Thymus (tissue), 11 donors: ENCODE measurements around the gene ELMO3. TPM values are rescaled to one million over a fixed set of nuclear protein-coding genes. Genes with fewer than 3 reads are reported as not detected.

Source experiments
- DNase-seq, 9 donors: peaks; one replicate each; pipeline ENCODE4 v3.0.0-alpha.2; 2013; ENCODE audit warnings: low spot score in 9 of 9, low read depth in 6 of 9, missing footprints in 1 of 9
- H3K27ac ChIP-seq, 2 donors: one replicate each; pipeline ENCODE4 v1.5.1; 2013; ENCODE audit warnings: control low read depth in 1 of 2, low read depth in 1 of 2, low read length in 1 of 2, mild to moderate bottlenecking in 1 of 2, moderate library complexity in 1 of 2
- H3K27me3 ChIP-seq, 2 donors: one replicate each; pipeline ENCODE4 v1.5.1; 2013; ENCODE audit warnings: low read length in 1 of 2; ENCODE audit not compliant: control insufficient read depth in 2 of 2, insufficient read depth in 1 of 2
- H3K36me3 ChIP-seq, 2 donors: one replicate each; pipeline ENCODE4 v1.5.1; 2013; ENCODE audit warnings: low read length in 1 of 2, mild to moderate bottlenecking in 1 of 2, moderate library complexity in 1 of 2; ENCODE audit not compliant: control insufficient read depth in 2 of 2, insufficient read depth in 2 of 2
- H3K4me1 ChIP-seq, 2 donors: one replicate each; pipeline ENCODE4 v1.5.1; 2013; ENCODE audit warnings: low read length in 2 of 2; ENCODE audit not compliant: control insufficient read depth in 2 of 2, insufficient read depth in 2 of 2
- H3K4me3 ChIP-seq, 2 donors: one replicate each; pipeline ENCODE4 v1.5.1; 2013; ENCODE audit warnings: low read length in 2 of 2, control low read depth in 1 of 2, mild to moderate bottlenecking in 1 of 2
- H3K9me3 ChIP-seq, 2 donors: one replicate each; pipeline ENCODE4 v1.5.1; 2013; ENCODE audit warnings: low read length in 1 of 2, mild to moderate bottlenecking in 1 of 2; ENCODE audit not compliant: control insufficient read depth in 2 of 2, insufficient read depth in 1 of 2
- WGBS: extraction: QIAGEN DNeasy Blood & Tissue Kit; methylation state at CpG from one replicate; pipeline ENCODE4 v1.1.7; 2013; 5-methylcytosine and 5-hydroxymethylcytosine counted together
- polyA plus RNA-seq: library from polyadenylated mRNA; stranded (reverse); fragments of 200-250 nt; gene quantifications from one replicate; pipeline ENCODE4 v1.2.3, GENCODE V29; 2013
- total RNA-seq: library from RNA; stranded (reverse); fragments of 120-200 nt; gene quantifications from one replicate; pipeline ENCODE4 v1.2.4, GENCODE V29; 2013
- donor health status: healthy.

ELMO3 gene
- total and polyA plus RNA-seq, 2 donors = 2.3 to 15.3 TPM

DNA sequence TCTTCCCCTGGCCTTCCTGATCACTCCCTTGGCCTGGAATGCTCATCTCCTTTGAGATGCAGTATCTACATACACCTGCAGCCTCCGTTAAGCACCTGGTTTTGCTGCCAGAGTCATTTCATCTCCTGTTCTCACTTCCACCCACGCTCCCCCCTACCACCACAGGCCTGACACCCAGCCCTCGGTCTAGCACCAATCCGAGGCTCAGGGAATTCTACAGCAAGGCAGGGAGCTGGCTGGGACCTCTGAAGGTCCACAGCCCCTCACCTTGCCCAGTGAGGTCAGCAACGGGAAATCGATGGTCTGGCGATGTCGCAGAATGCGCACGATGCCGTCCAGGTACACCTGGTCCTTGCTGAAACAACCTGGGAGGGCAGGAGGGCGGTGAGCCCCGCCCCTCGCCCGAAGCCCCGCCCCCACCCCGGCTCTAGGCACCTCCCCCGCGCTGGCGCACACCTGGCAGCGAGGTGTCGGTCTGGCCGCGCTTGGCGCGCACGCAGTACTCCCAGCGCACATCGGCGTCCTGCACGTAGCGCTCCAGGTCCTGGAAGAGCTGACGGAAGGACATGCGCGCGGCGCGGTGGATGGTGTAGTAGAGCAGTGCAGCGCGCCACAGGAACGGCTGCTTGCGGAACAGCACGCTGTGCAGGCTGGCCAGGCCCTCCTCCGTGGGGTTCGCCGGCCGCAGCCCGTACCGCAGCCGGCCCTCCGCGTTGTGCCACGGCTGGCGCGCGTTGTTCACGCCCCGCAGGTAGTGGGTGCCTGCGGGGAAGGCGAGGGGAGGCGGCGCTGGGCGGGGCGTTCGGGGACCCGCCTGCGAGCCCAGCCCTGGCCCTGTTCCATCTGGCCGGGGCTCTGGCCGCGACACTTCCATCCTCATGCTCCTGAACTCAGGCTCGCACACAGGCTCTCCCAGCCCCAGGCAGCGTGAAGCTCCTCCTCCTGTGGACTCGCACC, 20.9 kb upstream of the ELMO3 start:
- 7% methylated on average over 73 of the region's 73 CpGs for WGBS
- DNase-seq = peak in 2 of 9 donors; percentile 29 to 47
- no peak overlapping the region for H3K27ac ChIP-seq
- peaks cover 1 to 4% of the 10 kb centered on the region in 2 donors for H3K9me3 ChIP-seq
- H3K36me3 ChIP-seq = no peaks in the 10 kb centered on the region
- peaks cover 7 to 29% of the 10 kb centered on the region in 2 donors for H3K4me1 ChIP-seq
- peak overlapping the region in 1 of 2 donors; percentile 21 for H3K4me3 ChIP-seq
- H3K27me3 ChIP-seq = peaks cover 50 to 71% of the 10 kb centered on the region in 2 donors

DNA sequence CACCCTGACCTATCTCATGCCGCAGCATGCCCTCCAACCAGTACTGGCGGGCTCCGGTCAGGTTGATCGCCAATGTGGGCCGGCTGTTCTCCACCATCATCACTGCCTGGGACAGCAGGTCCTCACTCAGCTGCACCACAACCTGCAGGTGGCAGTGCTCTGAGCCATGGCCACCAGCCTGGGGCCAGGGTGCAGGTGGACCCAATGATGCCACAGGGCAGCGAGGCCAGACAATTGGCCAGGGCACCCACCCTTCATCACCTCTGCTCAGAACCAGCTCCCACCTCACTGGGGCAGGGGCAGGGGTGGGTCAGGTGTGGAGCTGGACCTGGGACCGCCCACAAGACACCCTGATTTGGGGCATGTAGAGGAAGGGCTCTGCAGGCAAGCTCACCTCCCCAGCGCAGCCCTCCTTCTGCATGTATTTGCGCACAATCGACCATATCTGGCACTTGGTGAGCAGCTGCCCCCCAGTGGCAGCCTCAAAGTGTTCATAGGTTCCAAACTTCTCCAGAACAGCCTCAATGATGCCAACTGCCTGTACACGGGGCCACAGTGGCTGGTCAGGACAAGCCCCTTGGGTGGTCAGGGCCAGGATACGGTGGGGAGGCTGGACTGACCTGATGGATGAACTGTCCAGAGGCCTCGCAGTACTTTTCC, 19.4 kb upstream of the ELMO3 start:
- peaks cover 7 to 27% of the 10 kb centered on the region in 2 donors for H3K4me1 ChIP-seq
- WGBS = 91% methylated on average over 13 of the region's 13 CpGs
- H3K27me3 ChIP-seq = peaks cover 39 to 63% of the 10 kb centered on the region in 2 donors

DNA sequence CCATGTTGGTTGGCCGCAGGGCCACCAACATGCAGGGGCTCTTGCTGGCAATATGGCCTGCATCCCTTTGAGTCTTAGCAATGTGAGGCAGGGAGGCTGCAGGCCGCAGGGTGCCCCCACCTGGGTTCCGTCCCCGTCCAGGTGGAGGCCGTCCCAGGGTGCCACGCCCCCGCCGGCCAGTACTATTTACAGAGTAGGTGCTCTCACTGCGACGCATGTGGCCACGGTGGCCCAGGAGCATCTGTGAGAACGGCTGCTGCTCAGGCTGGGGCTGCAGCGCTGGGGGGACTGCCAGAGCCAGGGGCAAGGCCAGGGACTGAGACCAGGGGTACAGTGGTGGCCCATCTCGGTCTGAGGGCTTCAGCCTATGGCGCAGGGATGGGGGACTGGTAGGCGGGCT, 18.8 kb upstream of the ELMO3 start:
- no peak overlapping the region for H3K27ac ChIP-seq
- 99% methylated on average over 16 of the region's 16 CpGs for WGBS
- DNase-seq = no peak

More for the DNA sequence above, 19.4 kb upstream of the ELMO3 start:
- Histone ChIP-seq H3K9me3 (peaks cover 0 to 1% of the 10 kb centered on the region in 2 donors), H3K36me3 (no peaks in the 10 kb centered on the region), H3K4me3 (no peak overlapping the region), H3K27ac (no peak overlapping the region)
- DNase-seq = no peak

DNA sequence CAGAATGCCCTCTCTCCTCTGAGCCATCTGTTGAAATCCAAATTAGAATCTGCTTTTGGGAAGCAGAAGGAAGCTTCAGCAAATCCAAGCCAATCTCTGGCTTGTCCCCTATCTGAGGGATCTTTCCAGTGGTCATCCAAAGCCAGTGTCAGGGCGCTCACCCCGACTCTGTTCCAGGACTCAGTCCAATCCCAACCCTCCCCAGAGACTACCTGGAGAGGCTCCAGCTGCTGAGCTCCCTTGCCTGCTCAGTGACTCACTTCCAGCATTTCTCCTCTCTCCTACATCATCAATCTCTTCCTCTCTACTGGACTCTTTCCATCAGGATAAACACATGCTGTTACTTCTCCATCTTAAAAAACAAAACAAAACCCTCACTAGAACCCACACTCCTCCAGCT, 17.6 kb upstream of the ELMO3 start:
- H3K27ac ChIP-seq = no peak overlapping the region
- H3K9me3 ChIP-seq = peaks cover 1 to 3% of the 10 kb centered on the region in 2 donors
- no peaks in the 10 kb centered on the region for H3K36me3 ChIP-seq
- over 99% methylated on average over 2 of the region's 2 CpGs for WGBS
- no peak overlapping the region for H3K4me3 ChIP-seq
- H3K27me3 ChIP-seq = peaks cover 46 to 63% of the 10 kb centered on the region in 2 donors
- no peak for DNase-seq
- H3K4me1 ChIP-seq = peaks cover 14 to 35% of the 10 kb centered on the region in 2 donors

More for the DNA sequence above, 18.8 kb upstream of the ELMO3 start:
- Histone ChIP-seq H3K9me3 (peaks cover 1 to 3% of the 10 kb centered on the region in 2 donors), H3K27me3 (peaks cover 39 to 63% of the 10 kb centered on the region in 2 donors), H3K36me3 (no peaks in the 10 kb centered on the region), H3K4me1 (peaks cover 13 to 30% of the 10 kb centered on the region in 2 donors), H3K4me3 (no peak overlapping the region)

DNA sequence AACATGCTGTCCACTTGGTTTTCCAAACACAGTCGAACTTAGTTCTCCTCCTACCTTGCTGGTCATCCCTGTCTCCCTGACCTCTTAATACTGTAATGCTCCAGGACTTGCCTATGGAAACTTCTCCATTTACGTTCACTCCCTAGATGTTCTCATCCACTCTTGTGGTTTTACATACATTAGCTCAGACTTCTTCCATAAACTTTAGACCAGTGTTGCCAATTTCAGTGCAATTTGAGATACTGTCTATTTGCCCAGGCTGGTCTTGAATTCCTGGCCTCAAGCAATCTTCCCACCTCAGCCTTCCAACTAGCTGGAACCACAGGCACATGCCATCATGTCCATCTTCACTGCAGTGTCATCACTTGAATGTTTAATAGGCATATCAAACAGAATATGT, 16.6 kb upstream of the ELMO3 start:
- Histone ChIP-seq H3K36me3 (no peaks in the 10 kb centered on the region), H3K9me3 (peaks cover 1 to 3% of the 10 kb centered on the region in 2 donors), H3K4me1 (peaks cover 14 to 35% of the 10 kb centered on the region in 2 donors), H3K4me3 (no peak overlapping the region), H3K27me3 (peaks cover 37 to 63% of the 10 kb centered on the region in 2 donors), H3K27ac (no peak overlapping the region)
- WGBS = 95% methylated on average over 2 of the region's 2 CpGs
- DNase-seq = no peak

DNA sequence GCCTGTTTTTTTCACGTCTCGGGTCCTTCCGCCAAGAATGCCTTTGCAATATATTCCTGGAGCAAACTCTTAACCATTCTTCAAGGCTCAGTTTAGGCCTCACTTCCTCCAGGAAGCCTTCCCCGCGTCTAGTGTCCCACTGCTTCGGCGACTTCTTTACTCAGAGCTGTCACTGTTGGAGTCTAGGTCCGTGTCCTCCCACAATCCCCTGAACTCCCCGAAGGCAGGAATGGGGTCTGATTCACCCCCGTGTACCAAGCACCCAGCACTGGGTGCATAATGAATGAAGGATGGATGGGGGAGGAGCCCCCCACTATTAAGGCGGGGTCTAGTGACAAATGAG, 15.7 kb upstream of the ELMO3 start:
- Histone ChIP-seq H3K4me1 (peaks cover 13 to 32% of the 10 kb centered on the region in 2 donors), H3K36me3 (no peaks in the 10 kb centered on the region), H3K9me3 (peaks cover 1 to 3% of the 10 kb centered on the region in 2 donors), H3K27ac (no peak overlapping the region), H3K4me3 (peak overlapping the region; percentile 75 to 86), H3K27me3 (peaks cover 29 to 57% of the 10 kb centered on the region in 2 donors)
- WGBS = 10% methylated on average over 11 of the region's 11 CpGs
- no peak for DNase-seq

DNA sequence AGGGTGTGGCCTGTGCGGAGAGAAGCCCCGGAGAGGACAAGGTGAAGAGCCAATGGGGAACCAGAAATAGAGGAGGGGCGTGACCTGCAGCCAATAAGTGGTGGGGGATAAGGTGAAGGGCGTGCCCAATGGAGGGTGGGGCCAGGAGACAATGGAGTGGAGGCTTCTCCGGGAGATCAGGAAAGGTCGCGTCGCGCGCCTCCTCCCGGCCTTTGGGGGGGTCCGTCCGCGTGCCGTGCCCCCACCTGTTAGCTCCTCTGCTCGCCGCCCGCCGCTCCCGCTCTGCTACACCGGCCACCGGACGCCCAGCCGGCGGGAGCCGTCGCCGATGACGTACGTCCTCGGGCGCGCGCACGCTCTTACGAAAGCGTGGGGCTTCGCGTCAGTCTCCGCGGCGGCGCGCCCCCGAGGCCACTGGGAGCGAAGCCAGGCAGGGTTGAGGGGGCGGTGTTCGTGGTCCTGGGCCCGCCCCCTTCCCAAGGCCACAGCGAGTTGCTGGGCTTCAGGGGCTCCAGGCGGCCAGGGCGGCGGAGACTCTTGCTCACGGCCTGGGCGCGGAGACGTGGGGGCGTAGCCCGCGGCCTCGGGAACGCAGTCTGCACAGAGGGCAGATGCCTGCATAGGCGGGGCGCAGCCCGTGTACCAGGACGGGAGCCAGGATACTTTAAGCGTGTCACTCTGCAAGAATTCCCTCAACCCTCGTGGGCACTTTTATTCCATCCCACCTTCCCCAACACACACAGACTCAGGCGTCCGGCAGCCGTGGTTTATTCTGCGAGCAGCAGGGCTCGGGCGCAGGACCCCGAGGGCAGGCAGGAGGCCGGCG, 15.1 kb upstream of the ELMO3 start, which contains the start of gene MATCAP1:
TSS of gene MATCAP1 (minus strand) at position 337 of the 826 bp plus-strand sequence. CDS start 3,353 bp downstream, outside the sequence.
- H3K4me3 ChIP-seq = peak within 1 kb of the TSS; percentile 75 to 86
- H3K9me3 ChIP-seq = peaks cover 1 to 3% of the 10 kb centered on the region in 2 donors
- peaks cover 11 to 27% of the 10 kb centered on the region in 2 donors for H3K4me1 ChIP-seq
- under 1% methylated on average over 77 of the region's 77 CpGs for WGBS
- H3K27ac ChIP-seq = peak within 1 kb of the TSS; percentile 86 to 94
- no peaks in the 10 kb centered on the region for H3K36me3 ChIP-seq
- DNase-seq = peak; percentile 87 to 99 (median 95)
- peaks cover 23 to 54% of the 10 kb centered on the region in 2 donors for H3K27me3 ChIP-seq

DNA sequence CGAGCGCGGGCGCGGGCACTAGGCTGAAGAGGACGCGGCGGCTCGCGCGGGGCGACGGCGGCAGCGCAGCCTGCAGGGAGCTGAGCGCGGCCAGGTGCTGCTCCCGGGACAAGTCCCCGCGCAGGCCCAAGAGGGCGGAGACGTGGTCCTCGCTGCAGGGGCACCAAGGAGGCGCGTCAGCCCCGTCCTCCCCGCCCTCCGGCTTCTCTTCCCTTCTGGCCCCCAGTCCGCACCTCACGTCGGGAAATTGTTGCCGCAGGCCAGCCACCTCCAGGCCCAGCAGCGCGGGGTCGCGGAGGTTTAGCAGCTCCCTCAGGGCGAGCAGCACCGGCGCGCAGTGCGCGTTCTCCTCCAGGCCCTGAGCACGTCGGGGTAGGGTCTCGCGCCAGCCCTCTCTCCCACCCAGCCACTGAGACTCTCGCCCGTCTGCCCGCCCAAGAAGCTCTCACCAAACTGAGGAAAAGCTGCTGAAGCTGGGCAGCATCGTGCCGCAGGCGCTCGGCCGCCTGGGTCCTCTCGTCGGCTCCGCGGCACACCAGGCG, 14.4 kb upstream of the ELMO3 start:
- peak overlapping the region in 1 of 2 donors; percentile 94 for H3K27ac ChIP-seq
- no peak for DNase-seq
- peak overlapping the region; percentile 75 to 86 for H3K4me3 ChIP-seq
- WGBS = 10% methylated on average over 59 of the region's 59 CpGs
- H3K9me3 ChIP-seq = peaks cover 0 to 3% of the 10 kb centered on the region in 2 donors
- H3K4me1 ChIP-seq = peaks cover 11 to 26% of the 10 kb centered on the region in 2 donors
- no peaks in the 10 kb centered on the region for H3K36me3 ChIP-seq
- H3K27me3 ChIP-seq = peaks cover 18 to 50% of the 10 kb centered on the region in 2 donors
